SK-N-SH (cell line): Measurements from ENCODE around the gene SHISA4. TPM values are rescaled to one million over a fixed set of nuclear protein-coding genes. Genes with fewer than 3 reads are reported as not detected.

Source experiments
- CTCF ChIA-PET: fragments of 300-600, 350-600 bp; formaldehyde crosslinking; extraction: SDS; loops from one replicate; lab custom pipeline; 2021; lab: Yijun Ruan, JAX
- POLR2A ChIA-PET: fragments of 350-600 bp; sonication (Branson Sonifier 250); formaldehyde crosslinking; extraction: SDS; loops from one replicate; lab custom pipeline; 2020; ENCODE audit warnings: antibody characterized with exemption, inconsistent platforms; lab: Yijun Ruan, JAX
- DNase-seq: peaks from one replicate; pipeline ENCODE4 v3.0.0; 2012
- H2AFZ ChIP-seq: fragments of 200-600 bp; sonication (generic); 2 replicates; pipeline ENCODE4 v1.8.1; 2016; ENCODE audit warnings: antibody characterized with exemption, mild to moderate bottlenecking, low read depth
- H3F3A ChIP-seq: fragments of 200-600 bp; sonication (generic); replicated peaks from 2 replicates; pipeline ENCODE3; 2016; ENCODE audit warnings: antibody characterized with exemption, mild to moderate bottlenecking; ENCODE audit not compliant: insufficient read depth
- H3K27ac ChIP-seq, 2 experiments: fragments of 200-500 bp in 1 of 2; fragments of 200-600 bp in 1 of 2; sonication (Bioruptor generic) in 1 of 2; sonication (generic), shearing (Covaris generic) in 1 of 2; 2 replicates each; pipeline versions ENCODE4 v1.5.1 to v1.6.1; 2014 to 2016; ENCODE audit warnings: low read depth in 2 of 2, inconsistent platforms in 1 of 2, low read length in 1 of 2, mild to moderate bottlenecking in 1 of 2, mixed read lengths in 1 of 2
- H3K27me3 ChIP-seq: fragments of 200-600 bp; sonication (generic), shearing (Covaris generic); 2 replicates; pipeline ENCODE4 v1.6.1; 2016; ENCODE audit warnings: mixed run types; ENCODE audit not compliant: insufficient read depth
- H3K36me3 ChIP-seq, 2 experiments: fragments of 200-500 bp in 1 of 2; fragments of 200-600 bp in 1 of 2; sonication (Bioruptor generic) in 1 of 2; sonication (generic) in 1 of 2; replicated peaks in 1 of 2; 2 replicates each; pipeline versions ENCODE3 to v1.5.1; 2014 to 2016; ENCODE audit warnings: low read length in 1 of 2, mild to moderate bottlenecking in 1 of 2; ENCODE audit not compliant: insufficient read depth in 2 of 2, control insufficient read depth in 1 of 2
- H3K4me1 ChIP-seq, 2 experiments: fragments of 200-500 bp in 1 of 2; fragments of 200-600 bp in 1 of 2; sonication (Bioruptor generic) in 1 of 2; sonication (generic), shearing (Covaris generic) in 1 of 2; 2 replicates each; pipeline versions ENCODE4 v1.5.1 to v1.6.1; 2014 to 2016; ENCODE audit warnings: low read depth in 1 of 2, low read length in 1 of 2, mixed run types in 1 of 2; ENCODE audit not compliant: insufficient read depth in 2 of 2, control insufficient read depth in 1 of 2
- H3K4me2 ChIP-seq: fragments of 200-600 bp; sonication (generic), shearing (Covaris generic); 2 replicates; pipeline ENCODE4 v1.6.1; 2017; ENCODE audit warnings: mixed run types
- H3K4me3 ChIP-seq, 2 experiments: fragments of 200-500 bp in 1 of 2; fragments of 200-600 bp in 1 of 2; sonication (Bioruptor generic) in 1 of 2; sonication (generic), shearing (Covaris generic) in 1 of 2; 2 replicates each; pipeline versions ENCODE4 v1.5.1 to v1.8.1; 2014 to 2016; ENCODE audit warnings: low read depth in 2 of 2, inconsistent platforms in 1 of 2, low read length in 1 of 2, mild to moderate bottlenecking in 1 of 2, mixed read lengths in 1 of 2, moderate library complexity in 1 of 2
- H3K79me2 ChIP-seq: fragments of 200-600 bp; sonication (generic); 2 replicates; pipeline ENCODE4 v1.8.1; 2017; ENCODE audit warnings: mild to moderate bottlenecking; ENCODE audit not compliant: insufficient read depth
- H3K9ac ChIP-seq: fragments of 200-600 bp; sonication (generic); 2 replicates; pipeline ENCODE4 v1.6.1; 2017; ENCODE audit warnings: mixed run types
- H3K9me2 ChIP-seq: fragments of 200-600 bp; sonication (generic); 2 replicates; pipeline ENCODE4 v1.6.1; 2017; ENCODE audit warnings: mixed run types
- H3K9me3 ChIP-seq: fragments of 200-600 bp; sonication (generic); 2 replicates; pipeline ENCODE4 v1.6.1; 2017; ENCODE audit warnings: mixed run types, mild to moderate bottlenecking, moderate library complexity
- H4K20me1 ChIP-seq: fragments of 200-600 bp; sonication (generic); 2 replicates; pipeline ENCODE4 v1.6.1; 2017; ENCODE audit warnings: mild to moderate bottlenecking, mixed run types; ENCODE audit not compliant: insufficient read depth
- CHD2 ChIP-seq: fragments of 150-350 bp; IDR thresholded peaks from 2 replicates; pipeline ENCODE4 v1.6.1; 2018; ENCODE audit warnings: low read length; ENCODE audit not compliant: partially characterized antibody
- CTCF ChIP-seq: fragments of 200-600 bp; sonication (generic); IDR thresholded peaks from 2 replicates; pipeline ENCODE4 v1.6.1; 2017; ENCODE audit warnings: antibody characterized with exemption, mild to moderate bottlenecking, moderate library complexity
- EP300 ChIP-seq, 2 experiments: IDR thresholded peaks; 2 replicates each; pipeline versions ENCODE4 v1.4.0 to v1.6.1; 2012; ENCODE audit warnings: borderline replicate concordance in 1 of 2, low read depth in 1 of 2, low read length in 1 of 2
- FOSL2 ChIP-seq: IDR thresholded peaks from 2 replicates; pipeline ENCODE4 v1.4.0; 2012; ENCODE audit warnings: low read depth, mild to moderate bottlenecking, moderate library complexity, borderline replicate concordance
- MEF2A ChIP-seq: IDR thresholded peaks from 2 replicates; pipeline ENCODE4 v1.4.0; 2012; ENCODE audit warnings: low read depth, borderline replicate concordance
- NRF1 ChIP-seq: IDR thresholded peaks from 2 replicates; pipeline ENCODE4 v1.6.1; 2012; ENCODE audit warnings: low read depth, mild to moderate bottlenecking, low read length
- POLR2AphosphoS5 ChIP-seq: IDR thresholded peaks from 2 replicates; pipeline ENCODE4 v1.6.1; 2012; ENCODE audit warnings: low read depth, low read length
- RAD21 ChIP-seq: IDR thresholded peaks from 2 replicates; pipeline ENCODE4 v1.6.1; 2012; ENCODE audit warnings: mild to moderate bottlenecking, low read length
- RCOR1 ChIP-seq: fragments of 150-350 bp; IDR thresholded peaks from 2 replicates; pipeline ENCODE4 v1.6.1; 2017; ENCODE audit warnings: antibody characterized with exemption, low read length
- RFX5 ChIP-seq: IDR thresholded peaks from 2 replicates; pipeline ENCODE4 v1.6.1; 2012; ENCODE audit warnings: mild to moderate bottlenecking, improper control_type of control experiment, low read length
- SMC3 ChIP-seq: IDR thresholded peaks from 2 replicates; pipeline ENCODE4 v1.6.1; 2012; ENCODE audit warnings: low read depth, low read length, improper control_type of control experiment
- TAF1 ChIP-seq: IDR thresholded peaks from 2 replicates; pipeline ENCODE4 v1.6.1; 2012; ENCODE audit warnings: low read depth, mild to moderate bottlenecking, low read length, moderate library complexity, borderline replicate concordance
- USF2 ChIP-seq: fragments of 150-350 bp; IDR thresholded peaks from 2 replicates; pipeline ENCODE4 v1.6.1; 2017; ENCODE audit warnings: antibody characterized with exemption, low read length, low read depth, borderline replicate concordance
- WGBS: methylation state at CpG from one replicate; pipeline ENCODE4 v1.1.6; 2017; ENCODE audit warnings: low lambda C conversion rate; 5-methylcytosine and 5-hydroxymethylcytosine counted together
- polyA plus RNA-seq, 3 experiments: library from polyadenylated mRNA; depleted of rRNA; stranded (reverse); fragments of >200 nt; gene quantifications; 2 replicates each; pipeline ENCODE4 v1.2.3, GENCODE V29; 2012

The SHISA4 gene
- polyA plus RNA-seq, 1 of the 3 experiments (the other 2 are of a cell fraction) = 42.1 TPM

- TF ChIP-seq RAD21 = peak; percentile 95
- peak; percentile 60 for TF ChIP-seq CHD2
- TF ChIP-seq USF2 = no peak
- TF ChIP-seq MEF2A = no peak
- TF ChIP-seq SMC3 = peak; percentile 99
- TF ChIP-seq POLR2AphosphoS5 = peak; percentile 40; the same call in 1 of the 2 replicates
- peak; percentile 32; the same call in 1 of the 2 replicates for TF ChIP-seq NRF1
- TF ChIP-seq CTCF = peak; percentile 97
- no peak for TF ChIP-seq EP300 (IDR thresholded peaks at IDR 0.05; ENCODE audit: borderline replicate concordance in 1 of 2, low read depth in 1 of 2, low read length in 1 of 2)
- TF ChIP-seq RFX5 = 0 out of 2 replicates have a peak, but pooled peaks have one; percentile 9
- peak; percentile 35; the same call in 1 of the 2 replicates for TF ChIP-seq RCOR1
- peak; percentile 40; the same call in 1 of the 2 replicates for TF ChIP-seq TAF1
- peak; percentile 40; the same call in 1 of the 2 replicates for TF ChIP-seq FOSL2
- Histone ChIP-seq H3K4me1 (peaks cover 6 to 15% of the 10 kb centered on the region in 2 experiments; a peak in 2 of 4 replicates), H3K9me3 (no peaks in the 10 kb centered on the region), H3K79me2 (no peaks in the 10 kb centered on the region), H2AFZ (no peak overlapping the region), H4K20me1 (no peaks in the 10 kb centered on the region), H3K27ac (peak overlapping the region in 1 of 2 experiments; percentile 42; a peak in 1 of 4 replicates), H3K9me2 (no peaks in the 10 kb centered on the region), H3K4me3 (peak overlapping the region; percentile 10 to 15; a peak in 2 of 4 replicates), H3K9ac (no peak overlapping the region), H3F3A (peaks cover 13% of the 10 kb centered on the region), H3K36me3 (peaks cover 0 to 2% of the 10 kb centered on the region in 2 experiments), H3K27me3 (no peaks in the 10 kb centered on the region), H3K4me2 (peak overlapping the region; percentile 20; the same call in 1 of the 2 replicates)
- 20% methylated on average over 9 of the region's 10 CpGs for WGBS
- POLR2A ChIA-PET = interaction anchor here (0.6 to 1.8 kb wide), 4 partner anchors 76 to 479 kb away, joined by 3 to 8 read pairs (median 4); no protein-coding TSS in a partner anchor
- CTCF ChIA-PET = interaction anchor here (0.6 to 14.7 kb wide), 59 partner anchors 11 to 366 kb away, joined by 3 to 344 read pairs (median 5); partner anchors contain the start of genes ELF3, IPO9, LMOD1 and RNPEP
- peak; percentile 92 for DNase-seq
Measured at GRCh38 chr1:201895913-201896807, 7.5 kb downstream of the SHISA4 start.
